Endometrium (tissue), 2 donors: ENCODE measurements around the gene COASY.
"Not testable (repeated sequence)": the region's sequence is repeated elsewhere in the genome, so short reads cannot be mapped to it uniquely, and the experiment has no call there.

Experiments
- FAIRE-seq: peaks from 2 replicates; lab custom pipeline; 2012; peaks lifted over from hg19 to GRCh38; lab: Jason Lieb, UNC
- donor health status: control.
- donor health status: control.

The COASY gene

GRCh38 chr17:42531455-42532354 lies 30.2 kb upstream of the COASY start:
- FAIRE-seq, result no peak

GRCh38 chr17:42535155-42536047 lies 26.5 kb upstream of the COASY start:
- no peak for FAIRE-seq

DNA sequence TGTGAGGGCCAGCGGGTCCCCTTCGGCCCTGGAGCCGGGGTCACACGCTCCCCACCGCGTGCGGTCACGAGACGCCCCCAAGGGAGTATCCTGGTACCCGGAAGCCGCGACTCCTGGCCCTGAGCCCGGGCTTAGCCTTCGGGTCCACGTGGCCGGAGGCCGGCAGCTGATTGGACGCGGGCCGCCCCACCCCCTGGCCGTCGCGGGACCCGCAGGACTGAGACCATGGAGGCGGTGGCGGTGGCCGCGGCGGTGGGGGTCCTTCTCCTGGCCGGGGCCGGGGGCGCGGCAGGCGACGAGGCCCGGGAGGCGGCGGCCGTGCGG lies 25.9 kb upstream of the COASY start, which contains the start of gene NAGLU:
TSS of gene NAGLU (plus strand) at position 194 of the 324 bp plus-strand sequence. CDS start at position 226, 32 bp downstream.
- no peak for FAIRE-seq

GRCh38 chr17:42536372-42537155 lies 25.4 kb upstream of the COASY start:
- no peak for FAIRE-seq

DNA sequence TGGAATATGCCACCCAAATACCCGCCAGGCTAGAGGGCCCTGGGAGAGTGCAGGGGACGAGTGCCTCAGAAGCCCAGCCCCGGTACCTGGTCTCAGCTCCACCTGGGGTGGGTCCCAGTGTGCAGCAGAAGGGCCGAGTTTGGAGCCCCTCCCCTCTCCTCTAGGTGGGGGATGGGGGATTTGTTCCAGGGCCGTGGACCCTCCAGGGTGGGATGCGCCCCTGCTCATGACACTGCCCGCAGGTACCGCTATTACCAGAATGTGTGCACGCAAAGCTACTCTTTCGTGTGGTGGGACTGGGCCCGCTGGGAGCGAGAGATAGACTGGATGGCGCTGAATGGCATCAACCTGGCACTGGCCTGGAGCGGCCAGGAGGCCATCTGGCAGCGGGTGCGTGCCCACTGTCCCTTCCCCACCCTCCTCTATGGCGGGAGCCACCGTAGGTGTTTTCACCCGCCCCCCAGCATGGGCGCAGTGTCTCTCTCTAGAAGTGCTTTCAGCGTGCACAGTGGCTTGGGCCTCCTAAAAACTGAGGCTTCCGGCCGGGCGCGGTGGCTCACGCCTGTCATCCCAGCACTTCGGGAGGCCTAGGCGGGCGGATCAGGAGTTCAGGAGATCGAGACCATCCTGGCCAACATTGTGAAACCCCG lies 24.7 kb upstream of the COASY start:
- no peak for FAIRE-seq

GRCh38 chr17:42537826-42538451 lies 24.0 kb upstream of the COASY start:
- FAIRE-seq, result no peak

GRCh38 chr17:42538482-42538881 lies 23.5 kb upstream of the COASY start:
- no peak for FAIRE-seq

DNA sequence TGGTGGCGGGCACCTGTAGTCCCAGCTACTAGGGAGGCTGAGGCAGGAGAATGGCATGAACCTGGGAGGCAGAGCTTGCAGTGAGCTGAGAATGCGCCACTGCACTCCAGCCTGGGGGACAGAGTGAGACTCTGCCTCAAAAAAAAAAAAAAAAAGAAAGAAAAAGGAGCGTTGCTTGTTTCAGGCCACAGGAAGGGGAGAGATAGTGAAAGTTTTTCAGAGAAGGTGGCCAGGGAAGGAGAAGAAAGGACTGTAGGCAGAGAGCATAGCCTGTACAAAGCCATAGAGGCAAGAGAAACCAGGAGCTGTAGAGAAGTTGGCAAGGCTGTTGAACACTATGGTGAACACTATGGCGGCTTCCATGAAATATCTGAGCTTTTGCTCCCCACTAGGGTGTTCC lies 21.4 kb upstream of the COASY start:
- FAIRE-seq, result not testable (repeated sequence)

GRCh38 chr17:42541041-42541833 lies 20.7 kb upstream of the COASY start:
- no peak for FAIRE-seq

- FAIRE-seq, result no peak
These were observed 18.5 kb upstream of the COASY start for GRCh38 chr17:42543190-42544079.

DNA sequence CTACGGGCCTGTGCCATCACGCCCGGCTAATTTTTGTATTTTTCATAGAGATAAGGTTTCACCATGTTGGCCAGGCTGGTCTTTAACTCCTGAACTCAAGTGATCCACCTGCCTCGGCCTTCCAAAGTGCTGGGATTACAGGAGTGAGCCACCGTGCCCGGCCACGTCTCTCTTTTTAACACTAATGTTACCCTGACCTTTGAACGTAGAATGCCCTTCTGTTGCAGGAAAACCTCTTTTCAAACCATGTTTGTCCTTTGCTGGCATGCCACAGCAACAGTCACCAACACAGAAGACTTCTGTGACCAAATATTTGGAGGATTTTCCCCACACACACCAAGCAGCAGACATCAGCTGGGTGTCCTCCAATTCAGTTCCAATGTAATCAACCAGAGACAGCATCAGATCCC lies 17.1 kb upstream of the COASY start:
- no peak for FAIRE-seq

DNA sequence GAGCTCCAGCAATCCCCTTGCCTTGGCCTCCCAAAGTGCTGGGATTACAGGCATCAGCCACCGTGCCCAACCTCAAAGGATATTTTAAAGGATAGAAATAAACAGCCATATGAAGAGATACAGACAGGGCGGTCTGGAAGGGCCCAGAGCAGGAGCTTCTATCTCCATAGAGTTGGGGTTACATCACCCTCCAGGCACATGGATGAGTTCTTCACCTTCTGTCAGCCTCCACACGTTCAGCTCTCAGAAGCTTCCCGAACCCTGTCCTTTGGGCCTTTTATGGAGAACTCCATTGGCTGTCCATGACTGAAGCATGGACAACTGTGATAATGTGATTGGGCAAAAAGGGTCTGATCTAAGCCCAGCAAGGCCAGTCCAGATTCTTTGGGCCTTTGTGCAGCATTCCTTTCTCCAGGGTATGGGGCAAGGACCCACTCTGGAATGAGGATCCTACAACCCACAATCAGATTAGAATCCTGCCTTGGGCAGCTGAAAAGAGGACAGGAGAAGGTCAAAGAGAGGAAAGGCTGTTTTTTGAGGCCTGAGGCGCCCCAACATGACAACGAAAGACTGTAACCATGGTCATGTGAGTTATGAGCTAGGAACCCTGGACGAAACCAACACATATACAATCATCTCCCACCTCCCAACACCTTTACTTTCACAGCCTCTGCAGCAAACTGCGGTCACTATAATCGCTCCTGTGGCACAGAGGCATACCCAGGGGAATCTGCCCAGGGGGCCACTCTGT lies 16.0 kb upstream of the COASY start:
- not testable (repeated sequence) for FAIRE-seq

- FAIRE-seq, result no peak
These were observed 14.9 kb upstream of the COASY start for GRCh38 chr17:42547001-42547461.

DNA sequence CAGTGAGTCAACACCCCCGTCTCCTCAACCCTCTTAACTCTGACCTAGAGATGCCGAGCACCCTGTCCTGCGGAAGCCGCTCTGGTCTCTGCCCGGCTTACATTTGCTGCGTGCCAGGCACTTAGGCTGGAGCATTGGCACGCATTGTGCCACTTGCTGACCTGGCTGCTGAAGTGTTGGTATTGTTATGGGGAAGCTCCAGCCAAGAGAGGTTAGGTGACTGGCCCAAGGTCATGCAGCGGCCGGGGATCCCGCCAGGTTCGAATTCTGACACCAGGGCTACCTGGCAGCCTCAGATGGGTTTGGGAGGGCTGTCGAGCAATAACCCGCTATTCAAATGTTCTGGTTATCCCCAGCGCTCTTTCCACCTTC lies 14.3 kb upstream of the COASY start:
- no peak for FAIRE-seq

GRCh38 chr17:42548070-42548837 lies 13.7 kb upstream of the COASY start:
- FAIRE-seq, result no peak

DNA sequence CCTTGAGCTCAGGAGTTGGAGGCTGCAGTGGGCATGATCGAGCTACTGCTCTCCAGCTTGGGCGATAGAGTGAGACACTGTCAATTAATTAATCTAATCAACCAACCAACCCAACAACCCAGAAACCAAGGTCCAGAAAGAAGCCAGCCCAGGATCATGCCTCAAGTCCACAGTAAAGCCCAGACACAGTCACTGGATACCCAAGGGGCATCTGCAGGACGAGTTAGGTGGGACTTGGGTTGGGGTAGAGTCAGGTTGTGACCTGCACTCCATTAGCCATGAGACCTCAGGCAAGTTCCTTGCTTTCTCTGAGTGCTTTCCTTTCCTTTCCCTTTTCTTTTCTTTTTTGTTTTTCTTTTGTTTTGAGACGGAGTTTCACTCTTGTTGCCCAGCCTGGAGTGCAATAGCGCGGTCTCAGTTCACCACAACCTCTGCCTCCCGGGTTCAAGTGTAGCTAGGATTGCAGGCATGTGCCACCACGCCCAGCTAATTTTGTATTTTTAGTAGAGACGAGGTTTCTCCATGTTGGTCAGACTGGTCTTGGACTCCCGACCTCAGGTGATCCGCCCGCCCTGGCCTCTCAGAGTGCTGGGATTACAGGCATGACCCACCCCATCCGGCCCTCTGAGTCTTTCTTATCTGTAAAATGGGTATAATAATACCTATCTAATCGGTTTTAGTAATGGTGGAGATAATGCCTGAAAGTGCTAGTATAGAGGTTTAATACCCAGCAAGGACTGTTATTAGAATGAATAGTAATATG lies 12.8 kb upstream of the COASY start:
- FAIRE-seq, result no peak

- not testable (repeated sequence) for FAIRE-seq
These were observed 9.2 kb upstream of the COASY start, which contains the start of gene HSD17B1 for GRCh38 chr17:42552736-42553135. HSD17B1 (plus strand) TSS chr17:42552923; CDS start chr17:42552934, 11 bp downstream.
